HG03064 (cell line): ENCODE results near the gene MESP1.

ENCODE experiments used
- ATAC-seq: cut with Tn5 transposase; IDR thresholded peaks from one replicate; pipeline ENCODE4 v1.9.1; 2021; ENCODE audit warnings: low read depth; ENCODE audit not compliant: unreplicated experiment

MESP1 gene

DNA sequence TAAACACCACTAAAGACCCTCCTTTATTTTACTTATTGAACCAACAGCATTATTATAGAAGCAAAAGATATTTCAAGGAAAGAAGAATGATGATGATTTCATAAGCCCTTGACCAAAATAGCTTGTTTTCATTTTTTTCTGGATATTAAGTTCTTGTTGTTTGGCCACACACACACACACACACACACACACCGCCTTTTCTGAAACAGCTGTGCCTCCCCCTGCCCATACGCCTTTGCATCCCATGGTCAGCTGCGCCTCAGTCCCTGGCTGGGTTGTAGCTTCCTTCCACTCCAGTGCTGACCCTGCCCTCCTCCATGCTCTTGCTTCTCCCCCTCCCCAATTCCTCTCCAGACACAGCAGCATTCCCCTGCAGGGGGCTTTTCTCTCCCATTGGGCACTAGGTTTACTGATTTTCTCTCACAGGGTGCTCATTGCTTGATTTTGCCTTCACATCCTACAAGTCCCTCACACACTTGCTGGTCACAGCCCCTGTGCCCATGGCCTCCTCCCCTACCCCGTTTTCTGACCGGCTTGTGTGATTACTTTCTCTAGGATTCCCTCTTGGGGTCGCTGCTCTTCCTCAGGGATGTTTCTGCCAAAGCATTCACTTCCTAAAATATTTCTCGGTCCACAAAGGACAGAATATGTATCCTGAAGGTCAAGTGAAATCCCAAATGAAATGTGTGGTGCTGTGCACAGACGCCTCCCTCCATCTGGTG, 18.4 kb downstream of the MESP1 start:
- no peak for ATAC-seq

DNA sequence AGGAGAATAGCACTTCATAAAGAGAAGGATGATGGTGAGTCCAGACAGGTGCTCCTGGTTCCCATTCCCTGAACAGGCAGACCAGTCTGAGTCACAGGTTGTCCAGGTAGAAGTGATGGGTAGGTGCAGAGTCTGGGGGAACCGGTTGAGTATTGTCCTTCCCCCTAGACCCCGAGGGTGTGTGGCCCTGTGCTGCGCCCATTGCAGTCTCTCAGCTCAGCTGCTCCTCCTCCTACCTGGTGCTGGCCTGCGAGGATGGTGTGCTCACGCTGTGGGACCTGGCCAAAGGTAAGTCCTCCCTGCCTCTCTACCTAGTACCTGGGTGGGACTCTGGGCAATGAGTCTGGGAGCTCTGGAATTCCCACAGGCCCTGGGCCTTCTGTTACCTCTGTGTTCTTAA, 19.8 kb downstream of the MESP1 start:
- ATAC-seq = no peak

DNA sequence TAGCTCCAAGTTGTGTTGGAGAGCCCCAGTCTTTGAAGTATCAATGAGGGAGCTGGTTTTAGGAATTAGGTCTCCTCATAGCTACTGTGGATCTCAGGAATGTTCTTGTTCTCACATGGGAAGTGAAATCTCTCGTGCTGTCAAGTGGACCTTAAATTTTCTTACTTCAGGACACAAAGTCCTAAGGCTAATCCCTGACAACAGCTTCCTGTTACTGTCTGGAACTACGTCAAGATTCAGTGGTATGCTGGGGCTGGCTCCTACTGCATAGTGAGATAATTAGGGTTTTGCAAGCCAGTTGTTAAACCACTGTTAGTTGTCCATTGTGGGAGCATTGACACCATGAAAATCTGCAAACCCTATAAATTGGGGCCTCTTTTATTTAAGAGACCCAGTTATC, 22.8 kb downstream of the MESP1 start:
- no peak for ATAC-seq

DNA sequence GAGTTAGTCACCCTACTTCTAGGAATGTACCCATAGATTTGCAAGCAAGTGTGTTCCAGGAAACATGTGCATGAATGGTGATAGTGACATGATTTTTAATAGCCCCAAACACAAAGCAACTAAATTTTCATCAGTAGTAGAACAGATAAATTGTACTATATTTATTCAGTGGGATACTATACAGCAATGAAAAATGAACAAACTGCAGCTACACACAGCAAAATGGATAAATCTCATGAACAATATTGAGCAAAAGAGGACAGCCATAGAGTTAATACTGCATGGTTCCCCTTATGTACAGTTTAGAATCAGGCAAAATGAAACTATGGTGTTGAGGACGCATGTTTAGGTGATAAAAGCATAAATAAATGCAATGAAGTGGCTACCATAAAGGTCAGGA, 26.0 kb downstream of the MESP1 start:
- ATAC-seq = no peak

DNA sequence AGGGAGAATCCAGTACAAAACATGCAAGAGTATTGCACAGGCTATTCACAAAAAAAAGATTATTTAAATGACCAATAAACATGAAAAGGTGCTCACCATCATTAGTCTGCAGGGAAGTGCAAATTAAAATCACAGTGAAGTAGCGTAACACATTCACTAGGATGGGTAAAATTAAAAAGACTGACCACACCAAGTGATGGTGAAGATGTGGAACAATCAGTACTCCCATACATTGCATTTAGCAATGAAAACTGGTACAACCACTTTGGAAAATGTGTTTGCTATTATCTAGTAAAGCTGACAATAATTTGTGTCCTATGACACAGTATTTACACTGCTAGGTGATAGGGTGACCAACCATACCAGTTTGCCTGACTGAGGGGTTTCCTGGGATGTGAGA, 26.4 kb downstream of the MESP1 start:
- no peak for ATAC-seq

DNA sequence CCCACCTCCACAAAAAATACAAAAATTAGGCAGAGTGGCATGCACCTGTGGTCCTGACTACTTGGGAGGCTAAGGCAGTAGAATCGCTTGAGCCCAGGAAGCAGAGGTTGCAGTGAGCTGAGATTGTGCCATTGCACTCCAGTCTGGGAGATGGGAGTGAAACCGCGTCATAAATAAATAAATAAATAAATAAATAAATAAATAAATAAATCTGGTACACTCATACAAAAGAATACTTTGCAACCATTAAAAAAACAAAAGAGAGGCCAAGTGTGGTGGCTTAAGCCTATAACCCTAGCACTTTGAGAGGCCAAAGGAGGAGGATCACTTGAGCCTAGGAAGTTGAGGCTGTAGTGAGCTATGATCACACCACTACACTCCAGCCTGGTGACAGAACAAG, 28.0 kb downstream of the MESP1 start:
- no peak for ATAC-seq

DNA sequence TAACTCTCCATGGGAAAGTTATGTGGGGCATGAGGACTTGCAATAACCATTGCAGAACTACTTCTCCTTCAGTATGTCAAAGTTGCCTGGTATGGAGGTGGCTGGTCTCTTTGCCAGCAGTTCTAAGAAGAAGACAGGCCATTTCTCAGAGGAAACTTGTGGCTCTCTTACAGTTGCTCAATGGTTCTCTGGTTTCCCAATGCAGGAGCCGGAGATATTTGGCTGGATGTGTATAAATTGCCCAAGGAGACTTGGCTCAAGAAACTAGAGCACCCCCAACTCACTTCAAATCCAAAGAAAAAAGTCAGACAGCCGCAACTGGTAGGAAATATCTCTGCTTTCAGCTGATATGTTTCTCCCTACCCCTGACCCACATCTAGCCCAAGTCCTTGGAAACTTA, 36.3 kb downstream of the MESP1 start:
- ATAC-seq = no peak

DNA sequence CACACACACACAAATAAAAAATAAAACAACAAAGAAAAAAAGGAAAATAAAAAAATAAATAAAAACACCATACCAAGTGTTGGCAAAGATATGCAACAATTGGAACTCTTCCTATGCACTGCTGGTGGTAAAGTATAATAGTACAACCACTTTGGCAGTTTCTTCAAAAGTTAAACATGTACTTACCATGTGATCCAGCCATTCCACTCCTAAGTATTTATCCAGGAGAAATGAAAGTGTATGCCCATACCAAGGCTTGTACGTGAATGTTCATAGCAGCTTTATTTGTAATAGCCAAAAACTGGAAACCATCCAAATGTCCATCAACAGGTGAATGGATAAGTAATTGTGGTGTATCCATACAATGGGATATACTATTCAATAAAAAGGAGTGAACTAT, 43.5 kb downstream of the MESP1 start:
- ATAC-seq = no peak

DNA sequence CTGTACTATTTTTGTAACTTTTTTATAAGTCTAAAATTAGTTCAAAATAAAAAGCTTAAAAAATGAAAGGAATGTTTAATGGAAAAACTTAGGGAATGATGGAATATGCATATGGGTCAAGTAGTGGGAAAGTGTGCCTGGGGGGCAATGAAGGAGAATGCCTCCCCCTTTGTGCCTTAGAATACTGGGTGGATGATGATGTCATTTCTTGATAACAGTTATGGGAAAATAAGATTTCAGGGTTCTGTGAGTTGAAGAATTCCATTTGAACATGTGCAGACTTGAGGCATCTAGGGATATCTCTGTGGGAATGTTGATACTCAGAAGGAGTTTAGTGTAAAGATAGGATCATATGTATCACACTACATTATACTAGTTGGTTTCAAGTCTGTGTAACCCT, 46.6 kb downstream of the MESP1 start:
- no peak for ATAC-seq
